Measurements from ENCODE around the gene PTPRD.

PTPRD gene

GRCh38 chr9:8694983-8695588 is 1917.7 kb downstream of the PTPRD start:
- no peak for DNase-seq

GRCh38 chr9:8693464-8693863 is 1919.3 kb downstream of the PTPRD start:
- DNase-seq: no peak

GRCh38 chr9:8686516-8686915 is 1926.3 kb downstream of the PTPRD start:
- no peak for DNase-seq

GRCh38 chr9:8685825-8686224 is 1927.0 kb downstream of the PTPRD start:
- no peak for DNase-seq

- DNase-seq: no peak
Observed at GRCh38 chr9:8684978-8685708, 1927.7 kb downstream of the PTPRD start.

- DNase-seq: no peak
Observed at GRCh38 chr9:8683496-8683895, 1929.3 kb downstream of the PTPRD start.

- no peak for DNase-seq
Observed at GRCh38 chr9:8680658-8681057, 1932.1 kb downstream of the PTPRD start.

GRCh38 chr9:8680157-8680556 is 1932.6 kb downstream of the PTPRD start:
- no peak for DNase-seq

- no peak for DNase-seq
Observed at GRCh38 chr9:8679371-8679822, 1933.4 kb downstream of the PTPRD start.

GRCh38 chr9:8677741-8678140 is 1935.1 kb downstream of the PTPRD start:
- DNase-seq: no peak

GRCh38 chr9:8674536-8674935 is 1938.3 kb downstream of the PTPRD start:
- DNase-seq: no peak

GRCh38 chr9:8673830-8674229 is 1939.0 kb downstream of the PTPRD start:
- DNase-seq: no peak

GRCh38 chr9:8670751-8671150 is 1942.1 kb downstream of the PTPRD start:
- DNase-seq: no peak

GRCh38 chr9:8668751-8669150 is 1944.1 kb downstream of the PTPRD start:
- no peak for DNase-seq

- no peak for DNase-seq
Observed at GRCh38 chr9:8668231-8668630, 1944.6 kb downstream of the PTPRD start.

- no peak for DNase-seq
Observed at GRCh38 chr9:8666060-8666459, 1946.7 kb downstream of the PTPRD start.

- DNase-seq: peak; percentile 16 to 42
Observed at GRCh38 chr9:8660383-8660782, 1952.4 kb downstream of the PTPRD start.

- no peak for DNase-seq
Observed at GRCh38 chr9:8659108-8659507, 1953.7 kb downstream of the PTPRD start.

GRCh38 chr9:8655071-8655470 is 1957.7 kb downstream of the PTPRD start:
- DNase-seq: no peak

- no peak for DNase-seq
Observed at GRCh38 chr9:8653855-8654254, 1958.9 kb downstream of the PTPRD start.

GRCh38 chr9:8653111-8653510 is 1959.7 kb downstream of the PTPRD start:
- DNase-seq: no peak

- no peak for DNase-seq
Observed at GRCh38 chr9:8652255-8652654, 1960.5 kb downstream of the PTPRD start.

GRCh38 chr9:8651846-8652215 is 1961.0 kb downstream of the PTPRD start:
- DNase-seq: no peak

GRCh38 chr9:8651070-8651845 is 1961.5 kb downstream of the PTPRD start:
- no peak for DNase-seq

Data from CD4-positive, alpha-beta T cell treated with Interferon alpha-2 for 1 hour (primary cell).